ENCODE data around the gene NPAT.

- TF ChIP-seq CTCF (IDR thresholded peaks at IDR 0.05 in 8 of 11, conservative IDR thresholded peaks at IDR 0.05 in 3 of 11) (no peak), POLR2A (IDR thresholded peaks at IDR 0.05) (no peak)
Measured at GRCh38 chr11:108160970-108161566, 61.4 kb downstream of the NPAT start.
